Chondrocyte (in vitro differentiated cells): ENCODE results near the gene GFPT2. TPM values are rescaled to one million over a fixed set of nuclear protein-coding genes. Genes with fewer than 3 reads are reported as not detected.
A peak's percentile ranks its signal among the peaks of the same experiment; 100 is the strongest.

Source experiments
- DNase-seq: peaks from one replicate; pipeline ENCODE4 v3.0.0; 2021; ENCODE audit warnings: mixed read lengths, low spot score
- H3K27ac Mint-ChIP-seq: one replicate; pipeline ENCODE4 v1.8.0; 2021; ENCODE audit warnings: mild to moderate bottlenecking, moderate library complexity, mixed read lengths; ENCODE audit not compliant: unreplicated experiment
- H3K27me3 Mint-ChIP-seq: 2 replicates; pipeline ENCODE4 v1.8.0; 2021; ENCODE audit warnings: low read depth, mixed read lengths
- H3K36me3 Mint-ChIP-seq: 2 replicates; pipeline ENCODE4 v1.8.0; 2021; ENCODE audit warnings: low read depth, mixed read lengths
- H3K4me1 Mint-ChIP-seq: 2 replicates; pipeline ENCODE4 v1.8.0; 2021; ENCODE audit warnings: low read depth, mild to moderate bottlenecking, mixed read lengths
- H3K4me3 Mint-ChIP-seq: one replicate; pipeline ENCODE4 v1.8.0; 2021; ENCODE audit warnings: mild to moderate bottlenecking, moderate library complexity, mixed read lengths; ENCODE audit not compliant: unreplicated experiment
- H3K9me3 Mint-ChIP-seq: 2 replicates; pipeline ENCODE4 v1.8.0; 2021; ENCODE audit warnings: low read depth, mixed read lengths
- long read RNA-seq: library from polyadenylated mRNA; stranded (forward); transcript quantifications from one replicate; pipeline ENCODE4 v2.0.0, GENCODE V29; 2021
- total RNA-seq: library from RNA; stranded (reverse); gene quantifications from 3 replicates; pipeline ENCODE4 v1.2.1, GENCODE V29; 2021
- TF ChIP-seq, protein P1 (sequence below): fragments of 200-600 bp; sonication (generic); IDR thresholded peaks from 2 replicates; pipeline ENCODE4 v1.5.0; 2021; ENCODE audit warnings: antibody characterized with exemption, mild to moderate bottlenecking, moderate library complexity

The GFPT2 gene
- total RNA-seq: 16.8 to 46.1 TPM (median 18.8 TPM) in 3 replicates
- long read RNA-seq, transcript GFPT2-201 (19 exons, 3,093 nt): major isoform, 40 of 52 reads
- long read RNA-seq, partial matches to known transcripts: 5 of 52 reads
- long read RNA-seq, other reads (novel, unspliced or antisense): 7 of 52 reads

DNA sequence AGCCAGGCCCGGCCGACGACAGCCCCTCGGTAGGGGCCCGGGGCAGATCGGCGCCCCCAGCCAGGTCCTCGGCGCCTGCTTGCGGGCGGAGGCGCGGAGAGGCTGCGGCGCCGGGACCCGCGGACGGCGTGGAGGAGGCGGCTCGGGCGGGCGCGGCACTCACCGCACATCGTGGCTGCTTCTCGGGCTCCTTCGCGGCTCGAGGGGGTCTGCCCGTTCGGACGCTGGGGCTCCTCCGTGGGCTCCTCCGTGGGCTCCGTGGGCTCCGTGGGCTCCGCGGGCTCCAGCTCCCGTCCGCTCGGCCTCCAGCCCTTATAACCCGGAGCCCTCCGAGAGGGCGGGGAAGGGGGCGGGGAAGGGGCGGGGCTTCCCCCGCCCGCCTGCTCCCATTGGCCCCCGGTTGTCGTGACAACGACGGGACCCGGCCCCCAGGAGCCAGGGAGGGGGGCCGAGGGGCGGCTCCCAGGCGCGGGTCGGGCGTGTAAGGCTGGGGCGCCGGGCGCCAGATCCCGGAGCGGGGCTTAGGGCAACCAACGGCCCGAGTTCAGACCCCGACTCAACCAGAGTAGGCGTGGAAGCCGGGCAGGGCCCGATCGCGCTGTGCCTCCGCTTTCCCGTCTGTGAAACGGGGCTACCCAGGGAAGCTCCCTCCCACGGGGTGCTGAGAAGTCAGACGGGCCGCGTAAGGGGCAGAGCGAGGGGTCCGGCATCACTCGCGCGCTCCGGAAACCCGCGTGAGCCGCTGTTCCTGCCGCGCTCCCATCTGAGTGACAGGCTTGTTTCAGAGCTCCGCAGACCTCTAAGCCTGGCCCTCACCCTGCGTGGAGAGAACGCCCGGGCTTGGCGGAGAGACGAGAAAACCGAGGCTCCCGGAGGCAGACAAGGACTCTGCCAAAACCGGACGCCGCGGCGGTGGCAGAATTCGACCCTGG is at the start of gene GFPT2:
TSS of gene GFPT2 (minus strand) at position 289 of the 932 bp plus-strand sequence. CDS start at position 170, 119 bp downstream.
- TF ChIP-seq, protein P1, sequence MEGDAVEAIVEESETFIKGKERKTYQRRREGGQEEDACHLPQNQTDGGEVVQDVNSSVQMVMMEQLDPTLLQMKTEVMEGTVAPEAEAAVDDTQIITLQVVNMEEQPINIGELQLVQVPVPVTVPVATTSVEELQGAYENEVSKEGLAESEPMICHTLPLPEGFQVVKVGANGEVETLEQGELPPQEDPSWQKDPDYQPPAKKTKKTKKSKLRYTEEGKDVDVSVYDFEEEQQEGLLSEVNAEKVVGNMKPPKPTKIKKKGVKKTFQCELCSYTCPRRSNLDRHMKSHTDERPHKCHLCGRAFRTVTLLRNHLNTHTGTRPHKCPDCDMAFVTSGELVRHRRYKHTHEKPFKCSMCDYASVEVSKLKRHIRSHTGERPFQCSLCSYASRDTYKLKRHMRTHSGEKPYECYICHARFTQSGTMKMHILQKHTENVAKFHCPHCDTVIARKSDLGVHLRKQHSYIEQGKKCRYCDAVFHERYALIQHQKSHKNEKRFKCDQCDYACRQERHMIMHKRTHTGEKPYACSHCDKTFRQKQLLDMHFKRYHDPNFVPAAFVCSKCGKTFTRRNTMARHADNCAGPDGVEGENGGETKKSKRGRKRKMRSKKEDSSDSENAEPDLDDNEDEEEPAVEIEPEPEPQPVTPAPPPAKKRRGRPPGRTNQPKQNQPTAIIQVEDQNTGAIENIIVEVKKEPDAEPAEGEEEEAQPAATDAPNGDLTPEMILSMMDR: no peak
- Mint-ChIP-seq H3K9me3 (no peaks in the 10 kb centered on the region), H3K36me3 (no peaks in the 10 kb centered on the region), H3K4me1 (peaks cover 25% of the 10 kb centered on the region), H3K27me3 (no peaks in the 10 kb centered on the region), H3K27ac (no peak within 1 kb of the TSS), H3K4me3 (peak within 1 kb of the TSS; percentile 77)
- no peak for DNase-seq

DNA sequence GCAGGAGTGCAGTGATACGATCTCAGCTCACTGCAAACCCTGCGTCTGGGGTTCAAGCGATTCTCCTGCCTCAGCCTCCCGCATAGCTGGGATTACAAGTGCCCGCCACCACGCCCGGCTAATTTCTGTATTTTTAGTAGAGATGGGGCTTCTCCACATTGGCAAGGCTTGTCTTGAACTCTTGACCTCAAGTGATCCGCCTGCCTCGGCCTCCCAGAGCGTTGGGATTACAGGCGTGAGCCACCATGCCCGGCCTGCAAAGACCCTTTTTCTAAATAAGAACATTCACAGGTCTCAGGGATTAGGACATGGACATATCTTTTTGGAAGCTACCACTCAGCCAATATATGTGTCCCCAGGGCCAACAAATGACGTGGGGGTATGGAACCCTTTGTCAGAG is 49.6 kb upstream of the GFPT2 start:
- H3K4me3 Mint-ChIP-seq: no peak overlapping the region
- peaks cover 9% of the 10 kb centered on the region for H3K9me3 Mint-ChIP-seq
- no peaks in the 10 kb centered on the region for H3K4me1 Mint-ChIP-seq
- H3K27ac Mint-ChIP-seq: no peak overlapping the region
- peak; percentile 43 for DNase-seq
- peaks cover 11% of the 10 kb centered on the region for H3K27me3 Mint-ChIP-seq
- no peaks in the 10 kb centered on the region for H3K36me3 Mint-ChIP-seq
- TF ChIP-seq, protein P1: no peak

DNA sequence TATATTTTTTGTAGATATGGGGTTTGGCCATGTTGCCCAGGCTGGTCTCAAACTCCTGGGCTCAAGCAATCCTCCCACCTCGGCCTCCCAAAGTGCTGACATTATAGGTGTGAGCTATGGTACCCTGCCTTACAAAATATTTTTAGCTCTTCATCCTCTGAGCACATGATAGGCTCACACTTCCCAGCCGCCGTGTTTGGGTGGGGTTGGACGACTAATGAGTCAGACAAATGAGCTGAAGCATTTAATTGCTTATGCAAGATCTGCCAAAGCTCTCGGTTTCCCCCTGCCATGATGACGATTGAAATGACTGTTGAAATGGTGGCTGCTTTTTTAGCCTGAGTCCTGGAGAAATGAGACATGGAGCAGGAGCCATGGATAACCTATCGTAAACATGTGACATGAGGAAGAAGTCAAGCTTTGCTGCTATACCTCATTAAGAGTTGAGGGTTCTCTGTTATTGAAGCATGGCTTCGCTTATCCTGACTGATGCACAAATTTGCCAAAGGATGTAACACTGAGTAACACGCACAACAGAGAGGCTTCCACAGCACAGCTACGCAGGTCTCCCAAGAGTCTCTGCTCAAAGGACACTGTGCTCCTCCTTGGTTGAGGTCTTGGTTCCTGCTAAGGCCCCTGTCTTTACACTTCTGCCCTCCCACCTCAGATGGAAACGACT is 48.2 kb upstream of the GFPT2 start:
- no peak for DNase-seq
- Mint-ChIP-seq H3K9me3 (peaks cover 9% of the 10 kb centered on the region), H3K4me1 (no peaks in the 10 kb centered on the region), H3K27me3 (peaks cover 11% of the 10 kb centered on the region), H3K27ac (no peak overlapping the region), H3K4me3 (no peak overlapping the region), H3K36me3 (no peaks in the 10 kb centered on the region)
- TF ChIP-seq, protein P1: no peak

DNA sequence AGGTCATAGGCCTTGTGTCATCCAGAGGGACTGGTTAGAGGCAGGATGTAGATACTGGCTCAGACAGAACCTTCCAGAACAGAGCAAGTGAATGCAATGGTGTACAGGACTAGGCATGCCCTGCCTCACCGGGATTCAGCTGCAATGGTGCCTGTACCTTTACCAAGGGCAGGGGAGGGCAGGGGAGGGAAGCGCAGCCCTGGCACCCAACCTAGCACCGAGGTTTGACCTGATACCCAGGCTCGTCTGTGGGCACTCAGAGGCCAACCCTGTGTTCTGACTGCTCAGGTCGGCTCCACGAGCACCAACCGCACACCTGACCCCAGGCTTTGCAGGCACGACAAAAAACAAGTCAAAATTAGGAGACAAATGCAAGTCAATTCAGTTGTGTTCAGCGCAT is 47.3 kb upstream of the GFPT2 start:
- no peak overlapping the region for H3K27ac Mint-ChIP-seq
- H3K4me1 Mint-ChIP-seq: no peaks in the 10 kb centered on the region
- no peak overlapping the region for H3K4me3 Mint-ChIP-seq
- H3K36me3 Mint-ChIP-seq: no peaks in the 10 kb centered on the region
- TF ChIP-seq, protein P1: no peak
- DNase-seq: no peak
- H3K27me3 Mint-ChIP-seq: peaks cover 10% of the 10 kb centered on the region
- peaks cover 9% of the 10 kb centered on the region for H3K9me3 Mint-ChIP-seq
